Measurements from ENCODE around the gene MT1X.
"Not testable (repeated sequence)": the region's sequence is repeated elsewhere in the genome, so short reads cannot be mapped to it uniquely, and the experiment has no call there.

MT1X gene

GRCh38 chr16:56657555-56658326 lies 24.5 kb upstream of the MT1X start, which contains the start of gene MT1F:
Gene MT1F, plus strand, starts transcription at chr16:56657959. Its CDS starts 100 bp downstream, at chr16:56658059.
- peak; percentile 42 for DNase-seq (ENCODE audit: low spot score)

- DNase-seq (ENCODE audit: low spot score) = no peak
Measured at GRCh38 chr16:56658327-56658875, 23.9 kb upstream of the MT1X start.

GRCh38 chr16:56662357-56663354 lies 19.6 kb upstream of the MT1X start:
- no peak for DNase-seq (ENCODE audit: low spot score)

GRCh38 chr16:56664506-56664905 lies 17.8 kb upstream of the MT1X start:
- no peak for DNase-seq (ENCODE audit: low spot score)

GRCh38 chr16:56665286-56666261 lies 16.7 kb upstream of the MT1X start:
- not testable (repeated sequence) for DNase-seq (ENCODE audit: low spot score)

- no peak for DNase-seq (ENCODE audit: low spot score)
Measured at GRCh38 chr16:56667581-56668571, 14.4 kb upstream of the MT1X start, which contains the start of gene MT1G. Gene MT1G, minus strand, starts transcription at chr16:56668065. Its CDS starts 72 bp downstream, at chr16:56667993.

GRCh38 chr16:56669005-56669839 lies 13.0 kb upstream of the MT1X start, which contains the start of gene MT1H:
Gene MT1H, plus strand, starts transcription at chr16:56669814. Its CDS starts 71 bp downstream, at chr16:56669885.
- no peak for DNase-seq (ENCODE audit: low spot score)

- DNase-seq (ENCODE audit: low spot score) = no peak
Measured at GRCh38 chr16:56669840-56670619, 12.2 kb upstream of the MT1X start.

- DNase-seq (ENCODE audit: low spot score) = no peak
Measured at GRCh38 chr16:56670620-56670934, 11.7 kb upstream of the MT1X start.

- not testable (repeated sequence) for DNase-seq (ENCODE audit: low spot score)
Measured at GRCh38 chr16:56671691-56672090, 10.6 kb upstream of the MT1X start.

GRCh38 chr16:56672171-56672570 lies 10.1 kb upstream of the MT1X start:
- DNase-seq (ENCODE audit: low spot score) = not testable (repeated sequence)

GRCh38 chr16:56672761-56673536 lies 9.3 kb upstream of the MT1X start:
- DNase-seq (ENCODE audit: low spot score) = no peak

GRCh38 chr16:56673921-56674320 lies 8.3 kb upstream of the MT1X start:
- peak; percentile 19 for DNase-seq (ENCODE audit: low spot score)

- DNase-seq (ENCODE audit: low spot score) = not testable (repeated sequence)
Measured at GRCh38 chr16:56674570-56674969, 7.7 kb upstream of the MT1X start.

- no peak for DNase-seq (ENCODE audit: low spot score)
Measured at GRCh38 chr16:56675685-56676210, 6.5 kb upstream of the MT1X start.

- no peak for DNase-seq (ENCODE audit: low spot score)
Measured at GRCh38 chr16:56677474-56677873, 4.8 kb upstream of the MT1X start.

Measured in kidney capillary endothelial cell (primary cell).